Transverse colon (tissue), 4 donors: Measurements from ENCODE around the gene ATP2B3. TPM values are rescaled to one million over a fixed set of nuclear protein-coding genes. Genes with fewer than 3 reads are reported as not detected.

ENCODE experiments used
- DNase-seq: peaks from one replicate; pipeline ENCODE4 v3.0.0-alpha.2; 2019
- H3K27ac ChIP-seq, 4 donors: fragments of 200-600 bp; sonication (generic); 2 replicates each; pipeline ENCODE4 v1.5.1; 2016 to 2018; ENCODE audit warnings: inconsistent platforms in 4 of 4
- H3K27me3 ChIP-seq: fragments of 200-600 bp; sonication (generic); 2 replicates; pipeline ENCODE4 v1.5.1; 2017; ENCODE audit warnings: inconsistent platforms
- H3K36me3 ChIP-seq, 4 donors: fragments of 200-600 bp; sonication (generic); 2 replicates each; pipeline ENCODE4 v1.5.1; 2017 to 2019; ENCODE audit warnings: inconsistent platforms in 4 of 4
- H3K4me1 ChIP-seq, 4 donors: fragments of 200-600 bp; sonication (generic); 2 replicates each; pipeline ENCODE4 v1.5.1; 2017 to 2020; ENCODE audit warnings: inconsistent platforms in 4 of 4
- H3K4me3 ChIP-seq, 4 donors: fragments of 200-600 bp; sonication (generic); 1 replicate in 1 of 4; 2 replicates in 3 of 4; pipeline versions ENCODE4 v1.5.1 to v1.6.1; 2017 to 2019; ENCODE audit warnings: inconsistent platforms in 4 of 4
- H3K9me3 ChIP-seq, 2 donors: fragments of 200-600 bp; sonication (generic); 2 replicates each; pipeline ENCODE4 v1.5.1; 2017 to 2019; ENCODE audit warnings: inconsistent platforms in 2 of 2
- EP300 ChIP-seq: sonication (generic); formaldehyde crosslinking; IDR thresholded peaks from one replicate; pipeline ENCODE4 v1.6.1; 2017; ENCODE audit warnings: antibody characterized with exemption, low read depth
- POLR2A ChIP-seq: fragments of 450-650 bp; IDR thresholded peaks from one replicate; pipeline ENCODE4 v1.6.1; 2016; ENCODE audit warnings: antibody characterized with exemption, mild to moderate bottlenecking, moderate library complexity
- POLR2AphosphoS5 ChIP-seq, 3 donors: sonication (generic); formaldehyde crosslinking; IDR thresholded peaks; one replicate each; pipeline ENCODE4 v1.6.1; 2016; ENCODE audit warnings: antibody characterized with exemption in 3 of 3
- WGBS, 2 donors: methylation state at CpG; one replicate each; pipeline ENCODE4 v1.1.5; 2018; ENCODE audit warnings: low coverage in 1 of 2; 5-methylcytosine and 5-hydroxymethylcytosine counted together
- in situ Hi-C, 4 donors: fragments of 200-750 bp; cut with MboI; loops; one replicate each; pipeline versions ENCODE4 v1.15.0 to v1.15.1; 2017; ENCODE audit warnings: low sequenced_read_pairs in 3 of 4, low pct_ligation_motif_present in 1 of 4, low pct_unique_long_range_greater_than_20kb in 1 of 4
- intact Hi-C: fragments of 100-400 bp; cut with DNase I; formaldehyde crosslinking; loops from one replicate; pipeline ENCODE4 v1.15.1; 2023; ENCODE audit warnings: low total_unique reads
- total RNA-seq, 4 donors: library from RNA; depleted of rRNA; stranded (reverse); fragments of >200 nt; gene quantifications; one replicate each; pipeline ENCODE4 v1.1.0, GENCODE V29; 2016
- TF ChIP-seq, protein P1 (sequence below), 5 experiments: fragments of 200-600 bp in 3 of 5; fragments of 450-650 bp in 2 of 5; sonication (generic) in 3 of 5; IDR thresholded peaks; 1 replicate in 2 of 5; 2 replicates in 3 of 5; pipeline ENCODE4 v1.5.1; 2016 to 2017; ENCODE audit warnings: antibody characterized with exemption in 5 of 5, inconsistent platforms in 3 of 5, mild to moderate bottlenecking in 2 of 5, moderate library complexity in 1 of 5

Gene ATP2B3
- total RNA-seq, 4 donors from 2014 or later: not detected

DNA sequence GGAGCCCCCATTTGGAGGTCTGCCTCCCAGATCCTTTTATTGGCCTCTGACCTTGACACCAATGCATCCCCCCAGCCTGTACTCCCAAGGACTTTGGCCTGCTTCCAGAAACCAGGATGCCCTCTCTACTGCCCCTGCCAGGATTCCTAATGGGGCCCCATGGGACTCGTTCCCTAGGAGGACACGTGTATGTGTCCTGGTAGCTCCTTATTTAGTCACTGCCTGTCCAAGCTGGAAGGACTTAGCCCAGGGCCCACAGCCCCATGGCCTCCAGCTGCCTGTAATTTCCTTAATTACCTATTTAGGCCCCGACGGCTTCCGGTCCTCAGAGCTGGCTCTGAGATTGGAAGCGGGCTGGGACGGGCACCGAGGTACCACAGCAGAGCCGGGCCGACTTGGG is 9.4 kb downstream of the ATP2B3 start:
- TF ChIP-seq, protein P1, sequence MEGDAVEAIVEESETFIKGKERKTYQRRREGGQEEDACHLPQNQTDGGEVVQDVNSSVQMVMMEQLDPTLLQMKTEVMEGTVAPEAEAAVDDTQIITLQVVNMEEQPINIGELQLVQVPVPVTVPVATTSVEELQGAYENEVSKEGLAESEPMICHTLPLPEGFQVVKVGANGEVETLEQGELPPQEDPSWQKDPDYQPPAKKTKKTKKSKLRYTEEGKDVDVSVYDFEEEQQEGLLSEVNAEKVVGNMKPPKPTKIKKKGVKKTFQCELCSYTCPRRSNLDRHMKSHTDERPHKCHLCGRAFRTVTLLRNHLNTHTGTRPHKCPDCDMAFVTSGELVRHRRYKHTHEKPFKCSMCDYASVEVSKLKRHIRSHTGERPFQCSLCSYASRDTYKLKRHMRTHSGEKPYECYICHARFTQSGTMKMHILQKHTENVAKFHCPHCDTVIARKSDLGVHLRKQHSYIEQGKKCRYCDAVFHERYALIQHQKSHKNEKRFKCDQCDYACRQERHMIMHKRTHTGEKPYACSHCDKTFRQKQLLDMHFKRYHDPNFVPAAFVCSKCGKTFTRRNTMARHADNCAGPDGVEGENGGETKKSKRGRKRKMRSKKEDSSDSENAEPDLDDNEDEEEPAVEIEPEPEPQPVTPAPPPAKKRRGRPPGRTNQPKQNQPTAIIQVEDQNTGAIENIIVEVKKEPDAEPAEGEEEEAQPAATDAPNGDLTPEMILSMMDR (IDR thresholded peaks at IDR 0.05): no peak
- TF ChIP-seq POLR2A (no peak), EP300 (no peak), POLR2AphosphoS5 (IDR thresholded peaks at IDR 0.05) (no peak)
- intact Hi-C loops: no loop called here

DNA sequence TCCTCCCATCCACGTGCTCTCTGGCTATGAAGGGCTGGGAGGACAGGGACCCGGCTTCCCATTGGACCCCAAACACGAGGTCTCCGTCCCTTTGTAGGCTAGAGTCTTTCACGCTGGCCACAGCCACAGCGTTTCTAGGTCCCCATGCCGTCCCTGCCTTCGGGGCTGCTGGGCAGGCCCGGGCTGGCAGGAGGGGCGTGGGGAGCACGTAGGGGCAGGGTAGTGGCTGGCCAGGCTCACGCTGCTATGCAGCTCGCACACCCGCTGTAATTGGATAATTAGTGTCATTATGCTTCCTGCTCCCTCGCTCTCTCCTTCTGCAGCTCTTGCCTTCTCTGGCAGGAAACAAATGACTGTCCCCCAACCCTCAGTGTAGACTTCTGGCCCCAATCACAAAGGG is 9.8 kb downstream of the ATP2B3 start:
- TF ChIP-seq, protein P1 (IDR thresholded peaks at IDR 0.05): no peak
- TF ChIP-seq EP300 (no peak), POLR2A (no peak)
- intact Hi-C loops: no loop called here
- no peak overlapping the region for H3K27ac ChIP-seq
- no peak for DNase-seq
- no peaks in the 10 kb centered on the region for H3K4me1 ChIP-seq
- H3K4me3 ChIP-seq: no peak overlapping the region
- in situ Hi-C loops: no loop called here
- H3K9me3 ChIP-seq: no peaks in the 10 kb centered on the region
- H3K27me3 ChIP-seq: no peaks in the 10 kb centered on the region
- no peaks in the 10 kb centered on the region for H3K36me3 ChIP-seq
- 72% methylated on average over 15 of the region's 15 CpGs; no CpG with 5 or more reads in 1 of the 2 donors for WGBS, 2 donors

More for the DNA sequence above, 9.4 kb downstream of the ATP2B3 start:
- H3K27me3 ChIP-seq: no peaks in the 10 kb centered on the region
- no peaks in the 10 kb centered on the region for H3K36me3 ChIP-seq
- H3K9me3 ChIP-seq: no peaks in the 10 kb centered on the region
- 40 to 62% methylated on average over 1 to 10 of the region's 10 CpGs for WGBS, 2 donors
- DNase-seq: no peak
- in situ Hi-C loops: no loop called here
- H3K4me1 ChIP-seq: no peaks in the 10 kb centered on the region
- H3K4me3 ChIP-seq: no peak overlapping the region
- H3K27ac ChIP-seq: no peak overlapping the region

DNA sequence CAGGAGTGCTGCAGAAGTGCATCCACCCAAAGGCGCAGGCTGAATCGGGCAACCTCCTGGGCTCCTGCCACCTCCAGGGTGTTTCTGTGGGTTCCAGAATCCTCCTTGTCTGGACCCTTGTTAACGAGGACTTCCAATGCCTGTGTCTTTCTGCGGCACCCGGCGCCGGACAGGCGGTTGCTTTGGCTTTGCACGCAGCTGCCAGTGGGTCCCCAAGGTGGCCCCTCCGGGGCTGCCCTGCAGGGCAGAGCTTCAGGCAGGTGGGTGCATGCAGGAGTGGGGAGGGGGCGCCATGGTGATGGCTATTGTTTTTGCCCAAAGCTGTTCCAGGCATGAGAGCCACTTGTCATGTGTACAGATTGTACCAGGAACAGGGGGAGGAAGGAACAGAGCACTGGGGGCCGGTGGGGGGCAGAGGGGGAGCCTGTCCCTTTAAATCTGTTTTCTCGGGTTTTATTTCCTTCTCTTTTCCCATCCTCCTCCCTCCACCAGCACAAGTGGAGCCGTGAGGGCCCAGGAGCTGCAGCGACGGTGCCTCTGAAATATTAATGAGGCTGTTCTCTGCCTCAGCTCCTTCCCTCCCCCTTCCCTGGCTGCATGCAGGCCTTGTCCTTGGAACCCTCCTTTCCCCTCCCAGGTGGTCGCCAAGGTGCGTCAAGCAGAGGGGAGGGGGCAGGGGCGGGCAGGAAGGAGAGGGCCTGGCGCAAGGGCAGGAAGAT is 13.1 kb downstream of the ATP2B3 start:
- TF ChIP-seq, protein P1 (IDR thresholded peaks at IDR 0.05): no peak
- TF ChIP-seq POLR2AphosphoS5 (IDR thresholded peaks at IDR 0.05) (no peak), POLR2A (no peak), EP300 (no peak)
- Histone ChIP-seq H3K36me3 (no peaks in the 10 kb centered on the region), H3K4me1 (no peaks in the 10 kb centered on the region), H3K4me3 (no peak overlapping the region), H3K27me3 (no peaks in the 10 kb centered on the region), H3K27ac (no peak overlapping the region), H3K9me3 (no peaks in the 10 kb centered on the region)
- WGBS, 2 donors: 0 to 70% methylated on average over 1 to 19 of the region's 20 CpGs
- intact Hi-C loops (no loop called here), in situ Hi-C loops (no loop called here)
- no peak for DNase-seq

DNA sequence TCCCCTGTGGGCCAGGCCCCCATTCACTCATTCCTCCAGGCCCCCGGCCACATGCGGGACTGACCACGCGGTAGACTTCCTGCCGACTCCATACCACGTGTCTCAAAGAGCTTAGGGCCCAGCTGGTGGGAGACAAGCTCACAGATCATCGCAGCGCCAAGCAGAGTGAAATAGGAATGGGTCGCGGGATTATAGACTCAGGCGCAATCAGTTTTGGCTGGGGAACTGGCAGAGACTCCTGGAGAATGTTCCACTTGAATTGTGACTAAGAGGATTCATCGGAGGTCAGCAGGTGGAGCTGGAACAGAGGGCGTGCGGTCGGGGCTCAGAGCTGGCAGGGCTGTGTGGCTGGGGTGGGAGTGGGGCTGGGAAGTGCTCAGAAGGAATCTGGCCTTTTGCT is 15.6 kb downstream of the ATP2B3 start:
- TF ChIP-seq, protein P1 (IDR thresholded peaks at IDR 0.05): no peak
- Histone ChIP-seq H3K4me3 (no peak overlapping the region), H3K9me3 (no peaks in the 10 kb centered on the region), H3K27me3 (no peaks in the 10 kb centered on the region), H3K27ac (no peak overlapping the region), H3K36me3 (no peaks in the 10 kb centered on the region), H3K4me1 (no peaks in the 10 kb centered on the region)
- 79% methylated on average over 15 of the region's 15 CpGs; no CpG with 5 or more reads in 1 of the 2 donors for WGBS, 2 donors
- no peak for DNase-seq
- intact Hi-C loops (no loop called here), in situ Hi-C loops (no loop called here)
